ENCODE measurements around the gene FUT1. TPM values are rescaled to one million over a fixed set of nuclear protein-coding genes. Genes with fewer than 3 reads are reported as not detected.

The FUT1 gene
- polyA plus RNA-seq, 1 of the 3 experiments (the other 2 are of a cell fraction), result 0.08 TPM

- DNase-seq, result peak; percentile 88
- peak overlapping the region; percentile 28 to 90 for H3K27ac ChIP-seq (ENCODE audit: low read depth in 2 of 2, low read length in 1 of 2)
- H2AFZ ChIP-seq (ENCODE audit: low read depth), result peak overlapping the region; percentile 81; the same call in 1 of the 2 replicates
- peaks cover 8 to 37% of the 10 kb centered on the region in 2 experiments; a peak in 2 of 4 replicates for H3K4me1 ChIP-seq (ENCODE audit: control insufficient read depth in 1 of 2, insufficient read depth in 2 of 2, low read depth in 1 of 2, low read length in 1 of 2)
- no peaks in the 10 kb centered on the region for H3K9me3 ChIP-seq
- H3K4me3 ChIP-seq (ENCODE audit: low read depth in 2 of 2, low read length in 1 of 2), result peak overlapping the region; percentile 26 to 29
- POLR2A ChIA-PET, result interaction anchor here (0.6 to 2.4 kb wide), 4 partner anchors 19 to 30 kb away, joined by 3 to 11 read pairs (median 3); partner anchors contain the start of gene IZUMO1
- TF ChIP-seq TCF12 (IDR thresholded peaks at IDR 0.05) (no peak), RAD21 (IDR thresholded peaks at IDR 0.05; ENCODE audit: low read length) (0 out of 2 replicates have a peak, but pooled peaks have one; percentile 17), POLR2AphosphoS5 (IDR thresholded peaks at IDR 0.05; ENCODE audit: low read depth, low read length) (peak; percentile 54; the same call in 1 of the 2 replicates), MXI1 (IDR thresholded peaks at IDR 0.05; ENCODE audit: low read depth, low read length) (peak; percentile 55; the same call in 1 of the 2 replicates), TAF1 (IDR thresholded peaks at IDR 0.05; ENCODE audit: borderline replicate concordance, low read depth, low read length) (peak; percentile 39; the same call in 1 of the 2 replicates), EP300 (IDR thresholded peaks at IDR 0.05; ENCODE audit: borderline replicate concordance in 1 of 2, low read depth in 1 of 2, low read length in 1 of 2) (peak in 1 of 2 experiments; percentile 36; a peak in 1 of 4 replicates), YY1 (IDR thresholded peaks at IDR 0.05; ENCODE audit: low read depth) (0 out of 2 replicates have a peak, but pooled peaks have one; percentile 56), SMC3 (IDR thresholded peaks at IDR 0.05; ENCODE audit: low read depth, low read length) (no peak; the same call in 1 of the 2 replicates), NRF1 (IDR thresholded peaks at IDR 0.05; ENCODE audit: low read depth, low read length) (peak; percentile 10; the same call in 1 of the 2 replicates)
- peaks cover 17% of the 10 kb centered on the region for H3K79me2 ChIP-seq (ENCODE audit: insufficient read depth)
- H3K36me3 ChIP-seq (replicated peaks in 1 of 2; ENCODE audit: control insufficient read depth in 1 of 2, insufficient read depth in 2 of 2, low read length in 1 of 2), result no peaks in the 10 kb centered on the region
- peaks cover 4% of the 10 kb centered on the region for H3F3A ChIP-seq (replicated peaks; ENCODE audit: insufficient read depth)
- no peaks in the 10 kb centered on the region for H4K20me1 ChIP-seq (ENCODE audit: insufficient read depth)
- CTCF ChIA-PET, result interaction anchor here (0.6 to 1.7 kb wide), 5 partner anchors 22 to 74 kb away, joined by 3 to 9 read pairs (median 4); partner anchors contain the start of gene CA11
- H3K9ac ChIP-seq, result peak overlapping the region; percentile 49; the same call in 1 of the 2 replicates
- H3K4me2 ChIP-seq, result peak overlapping the region; percentile 71
- H3K9me2 ChIP-seq, result no peaks in the 10 kb centered on the region
- no peaks in the 10 kb centered on the region for H3K27me3 ChIP-seq (ENCODE audit: insufficient read depth)
- WGBS (ENCODE audit: low lambda C conversion rate), result 19% methylated on average over 19 of the region's 24 CpGs
Observed at GRCh38 chr19:48716562-48717291, 35.7 kb downstream of the FUT1 start.

GRCh38 chr19:48715681-48716171 lies 36.7 kb downstream of the FUT1 start:
- H3K27ac ChIP-seq (ENCODE audit: low read depth in 2 of 2, low read length in 1 of 2), result peak overlapping the region in 1 of 2 experiments; percentile 85; a peak in 1 of 4 replicates
- peak overlapping the region; percentile 95; the same call in 1 of the 2 replicates for H3K4me2 ChIP-seq
- WGBS (ENCODE audit: low lambda C conversion rate), result 89% methylated on average over 18 of the region's 19 CpGs
- H3F3A ChIP-seq (replicated peaks; ENCODE audit: insufficient read depth), result peaks cover 4% of the 10 kb centered on the region
- DNase-seq, result no peak
- peaks cover 8 to 34% of the 10 kb centered on the region in 2 experiments; a peak in 2 of 4 replicates for H3K4me1 ChIP-seq (ENCODE audit: control insufficient read depth in 1 of 2, insufficient read depth in 2 of 2, low read depth in 1 of 2, low read length in 1 of 2)
- H4K20me1 ChIP-seq (ENCODE audit: insufficient read depth), result no peaks in the 10 kb centered on the region
- POLR2A ChIA-PET, result interaction anchor here (1.0 to 2.4 kb wide), 2 partner anchors 18 to 23 kb away, joined by 3 to 11 read pairs; no protein-coding TSS in a partner anchor
- no peaks in the 10 kb centered on the region for H3K36me3 ChIP-seq (replicated peaks in 1 of 2; ENCODE audit: control insufficient read depth in 1 of 2, insufficient read depth in 2 of 2, low read length in 1 of 2)
- CTCF ChIA-PET, result interaction anchor here (1.4 to 4.5 kb wide), 5 partner anchors 23 to 73 kb away, joined by 4 to 30 read pairs (median 7); partner anchors contain the start of gene CA11
- H3K9ac ChIP-seq, result no peak overlapping the region
- no peaks in the 10 kb centered on the region for H3K9me2 ChIP-seq
- H3K4me3 ChIP-seq (ENCODE audit: low read depth in 2 of 2, low read length in 1 of 2), result no peak overlapping the region; a peak in 1 of 4 replicates
- peaks cover 17% of the 10 kb centered on the region for H3K79me2 ChIP-seq (ENCODE audit: insufficient read depth)
- H3K9me3 ChIP-seq, result no peaks in the 10 kb centered on the region
- no peaks in the 10 kb centered on the region for H3K27me3 ChIP-seq (ENCODE audit: insufficient read depth)
- H2AFZ ChIP-seq (ENCODE audit: low read depth), result no peak overlapping the region
- no peak for TF ChIP-seq YY1 (IDR thresholded peaks at IDR 0.05; ENCODE audit: low read depth)
- no peak for TF ChIP-seq USF2 (IDR thresholded peaks at IDR 0.05; ENCODE audit: borderline replicate concordance, low read depth, low read length)
- TF ChIP-seq TEAD4 (IDR thresholded peaks at IDR 0.05; ENCODE audit: borderline replicate concordance, insufficient read depth), result no peak
- no peak for TF ChIP-seq PBX3 (IDR thresholded peaks at IDR 0.05)
- TF ChIP-seq CHD2 (IDR thresholded peaks at IDR 0.05; ENCODE audit: low read length, partially characterized antibody), result no peak
- TF ChIP-seq MXI1 (IDR thresholded peaks at IDR 0.05; ENCODE audit: low read depth, low read length), result no peak
- no peak for TF ChIP-seq RCOR1 (IDR thresholded peaks at IDR 0.05; ENCODE audit: low read length)
- no peak for TF ChIP-seq GATA2 (CRISPR knock-in tag; IDR thresholded peaks at IDR 0.05)
- no peak for TF ChIP-seq ZBTB33 (IDR thresholded peaks at IDR 0.05; ENCODE audit: borderline replicate concordance, low read depth)
- no peak for TF ChIP-seq REST (IDR thresholded peaks at IDR 0.05; ENCODE audit: low read depth, low read length)
